Measurements from ENCODE around the gene AMER1. TPM values are rescaled to one million over a fixed set of nuclear protein-coding genes. Genes with fewer than 3 reads are reported as not detected.

AMER1 gene
- total RNA-seq, 2 donors from 2014 or later, result 7.9 to 8.8 TPM

DNA sequence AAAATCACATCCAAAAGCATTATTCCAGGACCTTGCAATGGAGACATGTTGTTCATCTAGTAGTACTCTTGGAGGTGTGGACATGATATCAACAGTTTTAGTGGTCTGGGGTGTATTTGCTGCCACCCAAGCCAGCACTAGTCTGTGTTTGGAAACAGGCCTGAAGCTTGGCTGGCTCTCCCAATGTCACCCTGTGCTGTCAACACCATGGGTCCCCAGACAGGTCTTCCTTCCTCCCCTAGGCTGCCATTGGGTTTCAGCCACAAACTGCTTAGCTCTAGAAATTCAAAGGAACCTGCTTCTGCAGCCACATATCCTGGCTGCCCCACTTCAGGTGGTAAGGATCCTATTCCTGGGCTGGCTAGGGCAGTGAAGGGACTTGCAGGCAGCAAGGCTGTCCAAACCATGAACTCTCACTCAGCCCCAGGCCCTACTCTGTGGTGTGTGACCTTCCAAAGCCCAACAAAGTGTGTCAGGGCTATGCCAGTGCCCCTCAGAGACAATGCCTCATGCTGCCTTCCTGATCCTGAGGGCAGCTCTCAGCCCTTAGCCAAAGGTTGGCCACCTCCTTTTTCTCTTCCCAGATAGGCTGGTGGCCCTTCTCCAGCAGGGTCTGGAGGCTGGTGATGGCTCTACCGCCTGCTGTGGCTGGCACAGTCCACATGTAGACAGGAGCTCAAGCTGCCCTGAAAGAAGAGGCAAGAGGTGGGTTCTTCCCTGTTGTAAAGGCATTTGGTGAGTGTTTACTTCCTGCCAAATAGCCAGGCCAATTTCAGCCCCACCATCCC, 18.3 kb downstream of the AMER1 start:
- Histone ChIP-seq H3K4me1 (ENCODE audit: control insufficient read depth in 1 of 2, low read depth in 2 of 2) (peaks cover 0 to 8% of the 10 kb centered on the region in 2 donors), H3K4me3 (no peak overlapping the region), H3K27ac (no peak overlapping the region), H3K9me3 (no peaks in the 10 kb centered on the region), H3K36me3 (peaks cover 10% of the 10 kb centered on the region), H3K27me3 (replicated peaks; ENCODE audit: insufficient read depth) (no peaks in the 10 kb centered on the region)
- no peak for DNase-seq (ENCODE audit: low spot score)
- ATAC-seq (ENCODE audit: insufficient number of reproducible peaks, low FRiP score, low read depth), result no peak
- TF ChIP-seq, protein P1, sequence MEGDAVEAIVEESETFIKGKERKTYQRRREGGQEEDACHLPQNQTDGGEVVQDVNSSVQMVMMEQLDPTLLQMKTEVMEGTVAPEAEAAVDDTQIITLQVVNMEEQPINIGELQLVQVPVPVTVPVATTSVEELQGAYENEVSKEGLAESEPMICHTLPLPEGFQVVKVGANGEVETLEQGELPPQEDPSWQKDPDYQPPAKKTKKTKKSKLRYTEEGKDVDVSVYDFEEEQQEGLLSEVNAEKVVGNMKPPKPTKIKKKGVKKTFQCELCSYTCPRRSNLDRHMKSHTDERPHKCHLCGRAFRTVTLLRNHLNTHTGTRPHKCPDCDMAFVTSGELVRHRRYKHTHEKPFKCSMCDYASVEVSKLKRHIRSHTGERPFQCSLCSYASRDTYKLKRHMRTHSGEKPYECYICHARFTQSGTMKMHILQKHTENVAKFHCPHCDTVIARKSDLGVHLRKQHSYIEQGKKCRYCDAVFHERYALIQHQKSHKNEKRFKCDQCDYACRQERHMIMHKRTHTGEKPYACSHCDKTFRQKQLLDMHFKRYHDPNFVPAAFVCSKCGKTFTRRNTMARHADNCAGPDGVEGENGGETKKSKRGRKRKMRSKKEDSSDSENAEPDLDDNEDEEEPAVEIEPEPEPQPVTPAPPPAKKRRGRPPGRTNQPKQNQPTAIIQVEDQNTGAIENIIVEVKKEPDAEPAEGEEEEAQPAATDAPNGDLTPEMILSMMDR (IDR thresholded peaks at IDR 0.05), result no peak

DNA sequence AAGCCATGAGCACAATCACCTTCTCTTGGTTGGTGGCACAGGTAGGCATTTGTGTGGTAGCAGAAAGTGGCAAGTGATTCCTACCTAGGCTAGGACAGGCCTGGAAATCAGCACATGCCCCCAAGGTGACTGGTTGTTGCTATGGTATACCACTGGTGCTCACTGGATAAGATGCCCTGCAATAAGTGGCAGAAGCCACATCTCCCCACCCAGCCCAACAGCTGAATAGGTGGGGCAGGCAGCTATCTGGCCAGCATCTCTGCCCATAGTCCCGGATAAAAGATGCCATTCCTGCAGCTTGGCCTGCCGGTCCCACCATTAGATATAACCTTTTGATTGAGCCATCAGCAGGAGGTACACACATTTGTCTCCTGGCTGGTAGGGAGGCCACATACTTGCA, 21.1 kb downstream of the AMER1 start:
- Histone ChIP-seq H3K4me1 (ENCODE audit: control insufficient read depth in 1 of 2, low read depth in 2 of 2) (peaks cover 0 to 8% of the 10 kb centered on the region in 2 donors), H3K27ac (no peak overlapping the region), H3K4me3 (no peak overlapping the region), H3K27me3 (replicated peaks; ENCODE audit: insufficient read depth) (no peaks in the 10 kb centered on the region), H3K9me3 (no peaks in the 10 kb centered on the region), H3K36me3 (no peaks in the 10 kb centered on the region)
- TF ChIP-seq, protein P1 (IDR thresholded peaks at IDR 0.05), result no peak
- ATAC-seq (ENCODE audit: insufficient number of reproducible peaks, low FRiP score, low read depth) (no peak), DNase-seq (ENCODE audit: low spot score) (no peak)

DNA sequence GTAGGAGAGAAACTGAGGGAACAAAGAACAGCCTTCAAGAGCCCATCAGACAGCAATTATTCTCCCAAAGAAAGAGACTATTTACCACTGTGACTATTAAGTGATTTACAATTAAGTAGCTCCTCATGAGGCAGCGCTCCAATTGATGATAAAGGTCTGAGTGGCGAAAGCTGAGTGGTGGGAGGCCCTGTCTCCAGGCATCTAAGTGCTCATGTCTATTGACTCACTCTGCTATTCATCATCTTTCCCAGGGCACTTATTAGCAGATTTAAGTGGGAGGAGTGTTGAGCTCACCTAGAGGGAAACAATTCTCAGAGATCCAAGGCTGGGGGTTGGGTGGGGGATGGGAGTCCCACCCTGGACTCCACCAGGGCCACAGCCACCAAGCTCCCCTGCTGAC, 23.3 kb downstream of the AMER1 start:
- H3K36me3 ChIP-seq, result no peaks in the 10 kb centered on the region
- ATAC-seq (ENCODE audit: insufficient number of reproducible peaks, low FRiP score, low read depth), result no peak
- TF ChIP-seq, protein P1 (IDR thresholded peaks at IDR 0.05), result no peak
- DNase-seq (ENCODE audit: low spot score), result no peak
- no peaks in the 10 kb centered on the region for H3K27me3 ChIP-seq (replicated peaks; ENCODE audit: insufficient read depth)
- H3K27ac ChIP-seq, result no peak overlapping the region
- H3K4me1 ChIP-seq (ENCODE audit: control insufficient read depth in 1 of 2, low read depth in 2 of 2), result peaks cover 0 to 8% of the 10 kb centered on the region in 2 donors
- no peaks in the 10 kb centered on the region for H3K9me3 ChIP-seq
- no peak overlapping the region for H3K4me3 ChIP-seq

DNA sequence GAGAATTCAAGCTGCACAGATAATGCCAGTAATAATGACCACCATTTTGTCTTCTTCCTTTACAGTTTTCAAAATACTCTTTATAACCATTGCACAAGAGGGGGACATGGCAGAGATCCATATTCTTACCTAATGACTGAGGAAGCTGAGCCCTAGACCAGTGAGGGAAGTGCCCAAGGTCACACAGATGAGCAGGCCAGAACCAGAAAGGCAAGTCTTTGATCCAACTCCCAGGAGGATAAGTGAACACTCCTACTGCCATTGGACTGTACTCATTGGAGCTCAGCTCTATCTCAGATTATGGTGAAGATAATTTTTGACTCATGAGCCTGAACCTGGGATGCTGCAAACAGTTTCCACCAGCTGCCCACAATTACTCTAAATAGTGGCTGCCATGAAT, 28.6 kb downstream of the AMER1 start:
- DNase-seq (ENCODE audit: low spot score), result no peak
- Histone ChIP-seq H3K36me3 (no peaks in the 10 kb centered on the region), H3K4me3 (no peak overlapping the region), H3K27me3 (replicated peaks; ENCODE audit: insufficient read depth) (no peaks in the 10 kb centered on the region), H3K9me3 (no peaks in the 10 kb centered on the region), H3K27ac (no peak overlapping the region), H3K4me1 (ENCODE audit: control insufficient read depth in 1 of 2, low read depth in 2 of 2) (no peaks in the 10 kb centered on the region)
- TF ChIP-seq, protein P1 (IDR thresholded peaks at IDR 0.05), result no peak
- ATAC-seq (ENCODE audit: insufficient number of reproducible peaks, low FRiP score, low read depth), result no peak

DNA sequence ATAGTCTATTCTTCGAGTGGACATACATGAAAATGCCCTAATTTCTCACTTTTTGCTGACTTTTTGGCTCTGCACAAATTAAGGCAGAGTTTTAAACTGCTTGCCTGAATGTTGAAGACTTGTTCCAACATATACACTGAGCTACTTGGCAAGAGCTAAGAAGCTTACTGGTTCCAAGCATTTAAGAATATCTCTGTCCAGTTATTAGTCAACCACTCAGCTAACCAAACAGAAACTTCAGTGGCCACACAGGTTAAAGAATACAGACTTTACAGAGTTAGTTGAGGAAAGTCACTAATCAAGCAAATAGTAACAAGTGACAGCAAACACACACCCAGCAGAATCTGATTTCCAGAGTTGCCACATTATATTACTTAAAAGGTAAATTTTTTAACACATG, 35.5 kb downstream of the AMER1 start:
- Histone ChIP-seq H3K9me3 (no peaks in the 10 kb centered on the region), H3K27me3 (replicated peaks; ENCODE audit: insufficient read depth) (no peaks in the 10 kb centered on the region), H3K4me3 (no peak overlapping the region), H3K36me3 (no peaks in the 10 kb centered on the region), H3K27ac (no peak overlapping the region), H3K4me1 (ENCODE audit: control insufficient read depth in 1 of 2, low read depth in 2 of 2) (no peaks in the 10 kb centered on the region)
- ATAC-seq (ENCODE audit: insufficient number of reproducible peaks, low FRiP score, low read depth) (no peak), DNase-seq (ENCODE audit: low spot score) (no peak)
- TF ChIP-seq, protein P1 (IDR thresholded peaks at IDR 0.05), result no peak
